HEK293 (cell line): ENCODE measurements around the gene BEND7.

Experiments
- CTCF ChIA-PET: fragments of 350-600 bp; formaldehyde crosslinking; extraction: SDS; loops from one replicate; lab custom pipeline; 2021; ENCODE audit warnings: antibody characterized with exemption; lab: Yijun Ruan, JAX
- POLR2A ChIA-PET: fragments of 300-600 bp; formaldehyde crosslinking; extraction: SDS; loops from one replicate; lab custom pipeline; 2020; ENCODE audit warnings: antibody characterized with exemption, inconsistent platforms; lab: Yijun Ruan, JAX
- H3K27ac ChIP-seq: fragments of 200-500 bp; sonication (Bioruptor generic); 2 replicates; pipeline ENCODE4 v1.5.1; 2014; ENCODE audit warnings: low read depth, low read length, control low read depth, inconsistent platforms; ENCODE audit errors: extremely low read depth
- H3K36me3 ChIP-seq, 2 experiments: fragments of 200-500 bp in 1 of 2; sonication (Bioruptor generic) in 1 of 2; 1 replicate in 1 of 2; 2 replicates in 1 of 2; pipeline ENCODE4 v1.5.1; 2014 to 2017; ENCODE audit warnings: inconsistent platforms in 2 of 2, low read length in 2 of 2; ENCODE audit not compliant: control insufficient read depth in 2 of 2, insufficient read depth in 1 of 2
- H3K4me1 ChIP-seq: fragments of 200-500 bp; sonication (Bioruptor generic); 2 replicates; pipeline ENCODE4 v1.5.1; 2014; ENCODE audit warnings: mild to moderate bottlenecking, low read length, inconsistent platforms; ENCODE audit not compliant: control insufficient read depth, insufficient read depth
- H3K4me3 ChIP-seq: 2 replicates; pipeline ENCODE4 v1.5.1; 2011; ENCODE audit warnings: low read depth, mild to moderate bottlenecking, control low read depth, low read length, moderate library complexity
- H3K9me3 ChIP-seq: fragments of 200-500 bp; sonication (Bioruptor generic); 2 replicates; pipeline ENCODE4 v1.5.1; 2014; ENCODE audit warnings: low read depth, low read length, inconsistent platforms; ENCODE audit not compliant: control insufficient read depth, insufficient read depth
- GLI2 ChIP-seq: fragments of 450-650 bp; formaldehyde crosslinking; IDR thresholded peaks from 2 replicates; pipeline ENCODE4; 2017; ENCODE audit warnings: missing biosample characterization, missing genetic modification characterization, low read depth, borderline replicate concordance
- OVOL3 ChIP-seq: fragments of 450-650 bp; formaldehyde crosslinking; IDR thresholded peaks from 2 replicates; pipeline ENCODE4 v1.5.1; 2016; ENCODE audit warnings: missing biosample characterization, missing genetic modification characterization
- SP7 ChIP-seq: fragments of 450-650 bp; formaldehyde crosslinking; IDR thresholded peaks from 2 replicates; pipeline ENCODE4 v1.5.1; 2016; ENCODE audit warnings: missing biosample characterization, missing genetic modification characterization
- ZNF114 ChIP-seq: fragments of 450-650 bp; formaldehyde crosslinking; IDR thresholded peaks from 2 replicates; pipeline ENCODE4 v1.5.0; 2017; ENCODE audit warnings: missing biosample characterization, missing genetic modification characterization
- ZNF157 ChIP-seq: fragments of 450-650 bp; formaldehyde crosslinking; IDR thresholded peaks from 2 replicates; pipeline ENCODE4 v1.5.1; 2016; ENCODE audit warnings: missing biosample characterization, missing genetic modification characterization
- ZNF266 ChIP-seq: fragments of 450-650 bp; formaldehyde crosslinking; IDR thresholded peaks from 2 replicates; pipeline ENCODE4 v1.5.1; 2016; ENCODE audit warnings: missing biosample characterization, missing genetic modification characterization, low read depth
- ZNF366 ChIP-seq: fragments of 450-650 bp; formaldehyde crosslinking; conservative IDR thresholded peaks from 2 replicates; pipeline ENCODE4 v1.5.1; 2016; ENCODE audit warnings: missing biosample characterization, missing genetic modification characterization
- ZNF404 ChIP-seq: fragments of 450-650 bp; formaldehyde crosslinking; IDR thresholded peaks from 2 replicates; pipeline ENCODE4 v1.5.1; 2017; ENCODE audit warnings: missing biosample characterization, missing genetic modification characterization
- ZNF514 ChIP-seq: fragments of 450-650 bp; formaldehyde crosslinking; IDR thresholded peaks from 2 replicates; pipeline ENCODE4 v1.5.1; 2016; ENCODE audit warnings: missing biosample characterization, missing genetic modification characterization
- ZNF600 ChIP-seq: fragments of 450-650 bp; formaldehyde crosslinking; IDR thresholded peaks from 2 replicates; pipeline ENCODE4 v1.5.1; 2016; ENCODE audit warnings: missing biosample characterization, missing genetic modification characterization
- TF ChIP-seq, protein P1 (sequence below): fragments of 450-650 bp; formaldehyde crosslinking; IDR thresholded peaks from 2 replicates; pipeline ENCODE4 v1.5.1; 2016; ENCODE audit warnings: missing biosample characterization, missing genetic modification characterization
- TF ChIP-seq, protein P2 (sequence below): fragments of 450-650 bp; formaldehyde crosslinking; IDR thresholded peaks from 2 replicates; pipeline ENCODE4 v1.5.1; 2016; ENCODE audit warnings: missing biosample characterization, missing genetic modification characterization
- TF ChIP-seq, protein P3 (sequence below): fragments of 450-650 bp; formaldehyde crosslinking; optimal IDR thresholded peaks from 2 replicates; pipeline ENCODE3; 2016; ENCODE audit warnings: missing biosample characterization, mild to moderate bottlenecking, missing genetic modification characterization
- TF ChIP-seq, protein P4 (sequence below): fragments of 450-650 bp; formaldehyde crosslinking; IDR thresholded peaks from 2 replicates; pipeline ENCODE4 v1.5.1; 2016; ENCODE audit warnings: missing biosample characterization, missing genetic modification characterization
- TF ChIP-seq, protein P5 (sequence below): fragments of 450-650 bp; formaldehyde crosslinking; IDR thresholded peaks from 2 replicates; pipeline ENCODE4 v1.5.1; 2016; ENCODE audit warnings: missing biosample characterization, missing genetic modification characterization
- TF ChIP-seq, protein P6 (sequence below): fragments of 450-650 bp; formaldehyde crosslinking; IDR thresholded peaks from 2 replicates; pipeline ENCODE4 v1.5.1; 2016; ENCODE audit warnings: missing biosample characterization, missing genetic modification characterization

Gene BEND7

DNA sequence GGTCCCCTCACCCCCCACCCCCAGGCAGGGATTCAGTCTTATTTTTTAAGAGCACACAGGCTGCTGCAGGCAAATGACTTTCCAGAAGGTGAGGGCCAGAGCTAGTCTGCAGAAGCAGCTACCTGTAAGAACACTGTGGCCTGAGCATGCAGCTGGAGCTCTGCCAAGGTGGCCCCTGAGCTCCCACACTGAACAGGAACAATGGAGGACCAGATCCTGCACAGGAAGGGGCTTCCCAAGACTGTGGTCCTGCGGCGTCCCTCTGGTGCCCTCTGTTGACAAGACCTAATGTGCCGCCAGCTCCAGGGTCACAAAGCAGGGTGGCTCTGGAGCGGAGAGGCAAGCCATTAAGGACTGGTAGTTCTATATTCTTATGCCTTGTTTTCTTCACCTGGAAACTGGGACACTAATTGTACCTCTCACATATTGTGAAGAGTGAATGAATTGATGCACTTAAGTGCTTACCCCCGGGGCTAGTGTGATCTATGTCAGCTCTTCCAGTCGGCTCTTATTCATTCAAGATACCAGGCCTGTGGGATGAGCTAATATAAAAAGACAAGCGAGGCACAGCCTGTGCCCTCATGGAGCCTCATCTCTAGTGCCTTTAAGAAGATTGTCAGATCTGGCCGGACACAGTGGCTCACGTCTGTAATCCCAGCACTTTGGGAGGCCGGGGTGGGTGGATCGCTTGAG is 8.0 kb upstream of the BEND7 start (continued):
- TF ChIP-seq ZNF404 (tag by site-specific recombination) (no peak), ZNF600 (tag by site-specific recombination) (peak; percentile 85), SP7 (0 out of 2 replicates have a peak, but pooled peaks have one; percentile 13), ZNF366 (tag by site-specific recombination) (0 out of 2 replicates have a peak, but pooled peaks have one; percentile 27)
- TF ChIP-seq, protein P1, sequence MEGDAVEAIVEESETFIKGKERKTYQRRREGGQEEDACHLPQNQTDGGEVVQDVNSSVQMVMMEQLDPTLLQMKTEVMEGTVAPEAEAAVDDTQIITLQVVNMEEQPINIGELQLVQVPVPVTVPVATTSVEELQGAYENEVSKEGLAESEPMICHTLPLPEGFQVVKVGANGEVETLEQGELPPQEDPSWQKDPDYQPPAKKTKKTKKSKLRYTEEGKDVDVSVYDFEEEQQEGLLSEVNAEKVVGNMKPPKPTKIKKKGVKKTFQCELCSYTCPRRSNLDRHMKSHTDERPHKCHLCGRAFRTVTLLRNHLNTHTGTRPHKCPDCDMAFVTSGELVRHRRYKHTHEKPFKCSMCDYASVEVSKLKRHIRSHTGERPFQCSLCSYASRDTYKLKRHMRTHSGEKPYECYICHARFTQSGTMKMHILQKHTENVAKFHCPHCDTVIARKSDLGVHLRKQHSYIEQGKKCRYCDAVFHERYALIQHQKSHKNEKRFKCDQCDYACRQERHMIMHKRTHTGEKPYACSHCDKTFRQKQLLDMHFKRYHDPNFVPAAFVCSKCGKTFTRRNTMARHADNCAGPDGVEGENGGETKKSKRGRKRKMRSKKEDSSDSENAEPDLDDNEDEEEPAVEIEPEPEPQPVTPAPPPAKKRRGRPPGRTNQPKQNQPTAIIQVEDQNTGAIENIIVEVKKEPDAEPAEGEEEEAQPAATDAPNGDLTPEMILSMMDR (tag by site-specific recombination) = peak; percentile 59
- TF ChIP-seq, protein P2, sequence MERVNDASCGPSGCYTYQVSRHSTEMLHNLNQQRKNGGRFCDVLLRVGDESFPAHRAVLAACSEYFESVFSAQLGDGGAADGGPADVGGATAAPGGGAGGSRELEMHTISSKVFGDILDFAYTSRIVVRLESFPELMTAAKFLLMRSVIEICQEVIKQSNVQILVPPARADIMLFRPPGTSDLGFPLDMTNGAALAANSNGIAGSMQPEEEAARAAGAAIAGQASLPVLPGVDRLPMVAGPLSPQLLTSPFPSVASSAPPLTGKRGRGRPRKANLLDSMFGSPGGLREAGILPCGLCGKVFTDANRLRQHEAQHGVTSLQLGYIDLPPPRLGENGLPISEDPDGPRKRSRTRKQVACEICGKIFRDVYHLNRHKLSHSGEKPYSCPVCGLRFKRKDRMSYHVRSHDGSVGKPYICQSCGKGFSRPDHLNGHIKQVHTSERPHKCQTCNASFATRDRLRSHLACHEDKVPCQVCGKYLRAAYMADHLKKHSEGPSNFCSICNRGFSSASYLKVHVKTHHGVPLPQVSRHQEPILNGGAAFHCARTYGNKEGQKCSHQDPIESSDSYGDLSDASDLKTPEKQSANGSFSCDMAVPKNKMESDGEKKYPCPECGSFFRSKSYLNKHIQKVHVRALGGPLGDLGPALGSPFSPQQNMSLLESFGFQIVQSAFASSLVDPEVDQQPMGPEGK (tag by site-specific recombination) = peak; percentile 61

DNA sequence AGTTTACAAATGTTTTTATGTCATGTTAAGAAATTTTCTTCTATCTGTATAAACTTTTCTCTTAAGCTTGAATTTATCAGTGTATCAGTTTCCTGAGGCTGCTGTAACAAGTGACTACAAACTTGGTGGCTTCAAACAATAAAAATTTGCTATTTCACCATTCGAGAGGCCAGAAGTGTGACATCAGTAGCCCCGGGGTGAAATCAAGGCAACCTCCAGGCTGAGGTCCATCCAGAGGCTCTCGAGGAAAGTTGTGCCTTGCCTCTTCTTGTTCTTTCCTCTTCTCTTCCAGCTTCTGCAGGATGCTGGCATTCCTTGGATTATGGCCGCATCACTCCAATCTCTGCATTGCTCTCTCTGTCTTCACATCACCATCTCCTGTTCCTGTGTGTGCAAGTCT is 6.5 kb upstream of the BEND7 start:
- no peak overlapping the region for H3K4me3 ChIP-seq
- no peaks in the 10 kb centered on the region for H3K9me3 ChIP-seq
- POLR2A ChIA-PET = no interaction called here
- H3K27ac ChIP-seq = no peak overlapping the region
- TF ChIP-seq, protein P3, sequence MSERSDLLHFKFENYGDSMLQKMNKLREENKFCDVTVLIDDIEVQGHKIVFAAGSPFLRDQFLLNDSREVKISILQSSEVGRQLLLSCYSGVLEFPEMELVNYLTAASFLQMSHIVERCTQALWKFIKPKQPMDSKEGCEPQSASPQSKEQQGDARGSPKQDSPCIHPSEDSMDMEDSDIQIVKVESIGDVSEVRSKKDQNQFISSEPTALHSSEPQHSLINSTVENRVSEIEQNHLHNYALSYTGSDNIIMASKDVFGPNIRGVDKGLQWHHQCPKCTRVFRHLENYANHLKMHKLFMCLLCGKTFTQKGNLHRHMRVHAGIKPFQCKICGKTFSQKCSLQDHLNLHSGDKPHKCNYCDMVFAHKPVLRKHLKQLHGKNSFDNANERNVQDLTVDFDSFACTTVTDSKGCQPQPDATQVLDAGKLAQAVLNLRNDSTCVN (tag by site-specific recombination) = no peak
- TF ChIP-seq, protein P4, sequence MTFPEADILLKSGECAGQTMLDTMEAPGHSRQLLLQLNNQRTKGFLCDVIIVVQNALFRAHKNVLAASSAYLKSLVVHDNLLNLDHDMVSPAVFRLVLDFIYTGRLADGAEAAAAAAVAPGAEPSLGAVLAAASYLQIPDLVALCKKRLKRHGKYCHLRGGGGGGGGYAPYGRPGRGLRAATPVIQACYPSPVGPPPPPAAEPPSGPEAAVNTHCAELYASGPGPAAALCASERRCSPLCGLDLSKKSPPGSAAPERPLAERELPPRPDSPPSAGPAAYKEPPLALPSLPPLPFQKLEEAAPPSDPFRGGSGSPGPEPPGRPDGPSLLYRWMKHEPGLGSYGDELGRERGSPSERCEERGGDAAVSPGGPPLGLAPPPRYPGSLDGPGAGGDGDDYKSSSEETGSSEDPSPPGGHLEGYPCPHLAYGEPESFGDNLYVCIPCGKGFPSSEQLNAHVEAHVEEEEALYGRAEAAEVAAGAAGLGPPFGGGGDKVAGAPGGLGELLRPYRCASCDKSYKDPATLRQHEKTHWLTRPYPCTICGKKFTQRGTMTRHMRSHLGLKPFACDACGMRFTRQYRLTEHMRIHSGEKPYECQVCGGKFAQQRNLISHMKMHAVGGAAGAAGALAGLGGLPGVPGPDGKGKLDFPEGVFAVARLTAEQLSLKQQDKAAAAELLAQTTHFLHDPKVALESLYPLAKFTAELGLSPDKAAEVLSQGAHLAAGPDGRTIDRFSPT = no peak
- no peak for TF ChIP-seq ZNF266
- TF ChIP-seq, protein P5, sequence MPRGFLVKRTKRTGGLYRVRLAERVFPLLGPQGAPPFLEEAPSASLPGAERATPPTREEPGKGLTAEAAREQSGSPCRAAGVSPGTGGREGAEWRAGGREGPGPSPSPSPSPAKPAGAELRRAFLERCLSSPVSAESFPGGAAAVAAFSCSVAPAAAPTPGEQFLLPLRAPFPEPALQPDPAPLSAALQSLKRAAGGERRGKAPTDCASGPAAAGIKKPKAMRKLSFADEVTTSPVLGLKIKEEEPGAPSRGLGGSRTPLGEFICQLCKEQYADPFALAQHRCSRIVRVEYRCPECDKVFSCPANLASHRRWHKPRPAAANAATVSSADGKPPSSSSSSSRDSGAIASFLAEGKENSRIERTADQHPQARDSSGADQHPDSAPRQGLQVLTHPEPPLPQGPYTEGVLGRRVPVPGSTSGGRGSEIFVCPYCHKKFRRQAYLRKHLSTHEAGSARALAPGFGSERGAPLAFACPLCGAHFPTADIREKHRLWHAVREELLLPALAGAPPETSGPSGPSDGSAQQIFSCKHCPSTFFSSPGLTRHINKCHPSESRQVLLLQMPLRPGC = no peak
- TF ChIP-seq ZNF114 = no peak
- TF ChIP-seq ZNF514 (tag by site-specific recombination) = no peak
- no peak for TF ChIP-seq OVOL3 (tag by site-specific recombination)
- no peak for TF ChIP-seq GLI2 (tag by site-specific recombination)
- H3K36me3 ChIP-seq = no peaks in the 10 kb centered on the region
- CTCF ChIA-PET = interaction anchor here (0.6 to 5.6 kb wide), 5 partner anchors 50 to 1241 kb away, joined by 3 to 84 read pairs (median 4); no protein-coding TSS in a partner anchor
- no peaks in the 10 kb centered on the region for H3K4me1 ChIP-seq

DNA sequence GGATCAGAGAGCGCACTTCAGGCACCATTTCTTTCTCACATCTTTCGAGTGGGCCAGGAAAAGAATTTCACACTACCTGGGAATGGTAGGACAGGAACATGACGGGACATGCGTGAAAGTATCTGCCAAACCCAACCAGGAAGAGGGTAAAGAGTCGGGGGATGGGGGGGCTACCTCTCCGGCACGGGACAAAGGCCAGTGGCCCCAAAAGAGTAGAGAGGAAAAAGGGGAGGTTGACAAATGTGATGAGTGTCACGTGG is 830 bp upstream of the BEND7 start:
- Histone ChIP-seq H3K9me3 (no peaks in the 10 kb centered on the region), H3K36me3 (peaks cover 0 to 11% of the 10 kb centered on the region in 2 experiments; a peak in 1 of 3 replicates), H3K27ac (peak overlapping the region; percentile 78; the same call in 1 of the 2 replicates), H3K4me3 (no peak overlapping the region), H3K4me1 (peaks cover 2% of the 10 kb centered on the region; the same call in 1 of the 2 replicates)
- ChIA-PET CTCF (interaction anchor here (0.5 kb wide), 1 partner anchor 94 kb away, joined by 3 read pairs; no protein-coding TSS in a partner anchor), POLR2A (no interaction called here)
- peak; percentile 85 for TF ChIP-seq ZNF157 (tag by site-specific recombination)
- TF ChIP-seq, protein P6, sequence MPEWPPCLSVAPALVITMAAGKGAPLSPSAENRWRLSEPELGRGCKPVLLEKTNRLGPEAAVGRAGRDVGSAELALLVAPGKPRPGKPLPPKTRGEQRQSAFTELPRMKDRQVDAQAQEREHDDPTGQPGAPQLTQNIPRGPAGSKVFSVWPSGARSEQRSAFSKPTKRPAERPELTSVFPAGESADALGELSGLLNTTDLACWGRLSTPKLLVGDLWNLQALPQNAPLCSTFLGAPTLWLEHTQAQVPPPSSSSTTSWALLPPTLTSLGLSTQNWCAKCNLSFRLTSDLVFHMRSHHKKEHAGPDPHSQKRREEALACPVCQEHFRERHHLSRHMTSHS (tag by site-specific recombination) = no peak
